D341Med (cell line): ENCODE data around the gene SPATA6L.

Experiments used
- DNase-seq: peaks from one replicate; pipeline ENCODE4 v3.0.0; 2012; ENCODE audit warnings: low spot score

SPATA6L gene

GRCh38 chr9:4666042-4666699 lies at the start of gene SPATA6L:
SPATA6L (minus strand) TSS chr9:4666480; CDS start chr9:4666250, 230 bp downstream.
- peak; percentile 28 for DNase-seq

GRCh38 chr9:4714266-4715016 lies 48.2 kb upstream of the SPATA6L start:
- DNase-seq: peak; percentile 53

GRCh38 chr9:4713849-4714248 lies 47.6 kb upstream of the SPATA6L start:
- no peak for DNase-seq

- no peak for DNase-seq
Measured at GRCh38 chr9:4709380-4709779, 43.1 kb upstream of the SPATA6L start.

- peak; percentile 20 for DNase-seq
Measured at GRCh38 chr9:4706971-4707622, 40.8 kb upstream of the SPATA6L start.

GRCh38 chr9:4706021-4706420 lies 39.7 kb upstream of the SPATA6L start:
- no peak for DNase-seq

GRCh38 chr9:4704129-4704528 lies 37.8 kb upstream of the SPATA6L start:
- no peak for DNase-seq

GRCh38 chr9:4701526-4701925 lies 35.2 kb upstream of the SPATA6L start:
- DNase-seq: no peak

- DNase-seq: no peak
Measured at GRCh38 chr9:4700932-4701331, 34.7 kb upstream of the SPATA6L start.

- no peak for DNase-seq
Measured at GRCh38 chr9:4700091-4700490, 33.8 kb upstream of the SPATA6L start.

- no peak for DNase-seq
Measured at GRCh38 chr9:4691795-4692194, 25.5 kb upstream of the SPATA6L start.

- DNase-seq: no peak
Measured at GRCh38 chr9:4690144-4690543, 23.9 kb upstream of the SPATA6L start.

- no peak for DNase-seq
Measured at GRCh38 chr9:4689687-4690104, 23.4 kb upstream of the SPATA6L start.

GRCh38 chr9:4689021-4689420 lies 22.7 kb upstream of the SPATA6L start:
- DNase-seq: no peak

GRCh38 chr9:4686584-4686983 lies 20.3 kb upstream of the SPATA6L start:
- DNase-seq: no peak

- no peak for DNase-seq
Measured at GRCh38 chr9:4686112-4686511, 19.8 kb upstream of the SPATA6L start.

GRCh38 chr9:4684820-4685219 lies 18.5 kb upstream of the SPATA6L start:
- DNase-seq: no peak

- DNase-seq: no peak
Measured at GRCh38 chr9:4680750-4681149, 14.5 kb upstream of the SPATA6L start.

- DNase-seq: no peak
Measured at GRCh38 chr9:4680173-4680525, 13.9 kb upstream of the SPATA6L start.

GRCh38 chr9:4679268-4680172 lies 13.2 kb upstream of the SPATA6L start, which contains the start of gene CDC37L1:
CDC37L1 (plus strand) TSS chr9:4679569; CDS start chr9:4679768, 199 bp downstream.
- DNase-seq: peak; percentile 97

GRCh38 chr9:4678679-4679267 lies 12.5 kb upstream of the SPATA6L start:
- DNase-seq: peak; percentile 18

GRCh38 chr9:4677392-4677791 lies 11.1 kb upstream of the SPATA6L start:
- DNase-seq: no peak
